Colonic mucosa (tissue), 4 donors: Measurements from ENCODE around the gene C1QTNF8. TPM values are rescaled to one million over a fixed set of nuclear protein-coding genes. Genes with fewer than 3 reads are reported as not detected.

Experiments
- DNase-seq: peaks from one replicate; pipeline ENCODE4 v3.0.0-alpha.2; 2020
- H3K27ac ChIP-seq: fragments of 200-600 bp; one replicate; pipeline ENCODE4 v1.8.0; 2021
- H3K27me3 ChIP-seq: fragments of 200-600 bp; one replicate; pipeline ENCODE4 v1.8.0; 2021
- H3K36me3 ChIP-seq: fragments of 200-600 bp; one replicate; pipeline ENCODE4 v1.8.0; 2021
- H3K4me1 ChIP-seq: fragments of 200-600 bp; one replicate; pipeline ENCODE4 v1.8.0; 2021; ENCODE audit warnings: mild to moderate bottlenecking
- H3K4me3 ChIP-seq: fragments of 200-600 bp; one replicate; pipeline ENCODE4 v1.8.0; 2021
- H3K9ac ChIP-seq, 2 donors: one replicate each; pipeline ENCODE4 v1.7.0; 2013; ENCODE audit warnings: control low read depth in 2 of 2, low read depth in 2 of 2, low read length in 2 of 2
- H3K9me3 ChIP-seq: fragments of 200-600 bp; one replicate; pipeline ENCODE4 v1.8.0; 2021
- CTCF ChIP-seq: fragments of 200-600 bp; IDR thresholded peaks from one replicate; pipeline ENCODE4 v1.8.0; 2022; ENCODE audit warnings: antibody characterized with exemption, mild to moderate bottlenecking
- intact Hi-C: fragments of 100-400 bp; cut with DNase I; formaldehyde crosslinking; loops from one replicate; pipeline ENCODE4 v1.14.1; 2022
- total RNA-seq, 2 donors: library from RNA; stranded (reverse); fragmentation: NEBNext Ultra II Directional in 1 of 2; extraction: Animal tissue kit (Norgen Biotek cat#: 25700) in 1 of 2; gene quantifications; one replicate each; pipeline ENCODE4 v1.2.1, GENCODE V29; 2021
- donor health status: healthy.
- donor health status: DM: no; HTN: no; CAD: no.
- donor health status: DM: no; HTN: no; CAD: no.

Gene C1QTNF8
- total RNA-seq = not detected

- Histone ChIP-seq H3K27me3 (peaks cover 18% of the 10 kb centered on the region), H3K27ac (no peak within 1 kb of the TSS), H3K4me1 (peaks cover 4% of the 10 kb centered on the region), H3K9me3 (no peaks in the 10 kb centered on the region), H3K9ac (no peak within 1 kb of the TSS), H3K4me3 (no peak within 1 kb of the TSS), H3K36me3 (no peaks in the 10 kb centered on the region)
- no peak for TF ChIP-seq CTCF
- intact Hi-C loops = no loop called here
- DNase-seq = no peak
Measured at GRCh38 chr16:1096169-1097082, at the start of gene C1QTNF8. TSS of gene C1QTNF8 (minus strand) at chr16:1096244. CDS start at chr16:1094922, 1,322 bp downstream.

- Histone ChIP-seq H3K9ac (no peak overlapping the region), H3K4me1 (no peaks in the 10 kb centered on the region), H3K4me3 (no peak overlapping the region), H3K9me3 (no peaks in the 10 kb centered on the region), H3K27me3 (no peaks in the 10 kb centered on the region), H3K27ac (no peak overlapping the region), H3K36me3 (no peaks in the 10 kb centered on the region)
- TF ChIP-seq CTCF = no peak
- DNase-seq = no peak
- intact Hi-C loops = no loop called here
Measured at GRCh38 chr16:1145383-1146100, 49.5 kb upstream of the C1QTNF8 start.

GRCh38 chr16:1144476-1145382 lies 48.7 kb upstream of the C1QTNF8 start:
- no peak for DNase-seq
- Histone ChIP-seq H3K9me3 (no peaks in the 10 kb centered on the region), H3K36me3 (no peaks in the 10 kb centered on the region), H3K27ac (no peak overlapping the region), H3K4me3 (no peak overlapping the region), H3K9ac (no peak overlapping the region), H3K4me1 (no peaks in the 10 kb centered on the region), H3K27me3 (no peaks in the 10 kb centered on the region)
- intact Hi-C loops = no loop called here
- no peak for TF ChIP-seq CTCF

- H3K9me3 ChIP-seq = no peaks in the 10 kb centered on the region
- intact Hi-C loops = no loop called here
- no peak for TF ChIP-seq CTCF
- DNase-seq = no peak
- no peak overlapping the region for H3K9ac ChIP-seq
- no peak overlapping the region for H3K27ac ChIP-seq
- H3K36me3 ChIP-seq = no peaks in the 10 kb centered on the region
- no peak overlapping the region for H3K4me3 ChIP-seq
- no peaks in the 10 kb centered on the region for H3K4me1 ChIP-seq
- H3K27me3 ChIP-seq = no peaks in the 10 kb centered on the region
Measured at GRCh38 chr16:1143761-1144450, 47.9 kb upstream of the C1QTNF8 start.
